ENCODE measurements around the gene ERMARD. TPM values are rescaled to one million over a fixed set of nuclear protein-coding genes. Genes with fewer than 3 reads are reported as not detected.

The ERMARD gene
- total RNA-seq, 1 experiment from 2014 or later, result 17.7 TPM

- CTCF ChIA-PET, result no interaction called here
- ATAC-seq, result no peak
- Mint-ChIP-seq H3K4me3 (no peak overlapping the region), H3K27ac (no peak overlapping the region), H3K4me1 (no peaks in the 10 kb centered on the region), H3K9me3 (peaks cover 4% of the 10 kb centered on the region), H3K36me3 (peaks cover 20% of the 10 kb centered on the region), H3K27me3 (ENCODE audit: low read depth) (no peaks in the 10 kb centered on the region)
- POLR2A ChIA-PET, result no interaction called here
- DNase-seq (ENCODE audit: low spot score), result no peak
- TF ChIP-seq ZNF219 (CRISPR knock-in tag; IDR thresholded peaks at IDR 0.05; ENCODE audit: borderline replicate concordance) (no peak), GTF2I (CRISPR knock-in tag; conservative IDR thresholded peaks at IDR 0.05) (no peak), PREB (CRISPR knock-in tag; IDR thresholded peaks at IDR 0.05; ENCODE audit: borderline replicate concordance) (no peak), ZNF416 (CRISPR knock-in tag; IDR thresholded peaks at IDR 0.05) (no peak), GABPB1 (CRISPR knock-in tag; IDR thresholded peaks at IDR 0.05) (no peak), ZBTB43 (CRISPR knock-in tag; IDR thresholded peaks at IDR 0.05) (no peak), ZNF138 (CRISPR knock-in tag; conservative IDR thresholded peaks at IDR 0.05) (no peak), ATF2 (CRISPR knock-in tag; IDR thresholded peaks at IDR 0.05; ENCODE audit: borderline replicate concordance, low read depth) (no peak), ATF3 (CRISPR knock-in tag; conservative IDR thresholded peaks at IDR 0.05) (no peak), CDX4 (CRISPR knock-in tag; IDR thresholded peaks at IDR 0.05; ENCODE audit: borderline replicate concordance) (no peak)
Measured at GRCh38 chr6:169778646-169779045, 27.2 kb downstream of the ERMARD start.

GRCh38 chr6:169779092-169779815, 27.8 kb downstream of the ERMARD start:
- ChIA-PET POLR2A (no interaction called here), CTCF (no interaction called here)
- peaks cover 21% of the 10 kb centered on the region for H3K36me3 Mint-ChIP-seq
- H3K27ac Mint-ChIP-seq, result no peak overlapping the region
- peaks cover 4% of the 10 kb centered on the region for H3K9me3 Mint-ChIP-seq
- no peak for DNase-seq (ENCODE audit: low spot score)
- H3K27me3 Mint-ChIP-seq (ENCODE audit: low read depth), result no peaks in the 10 kb centered on the region
- no peak for ATAC-seq
- no peak overlapping the region for H3K4me3 Mint-ChIP-seq
- no peak for TF ChIP-seq OVOL2 (CRISPR knock-in tag; IDR thresholded peaks at IDR 0.05; ENCODE audit: borderline replicate concordance)
- TF ChIP-seq MYBL2 (CRISPR knock-in tag; IDR thresholded peaks at IDR 0.05), result no peak
- TF ChIP-seq FOXP1 (CRISPR knock-in tag; IDR thresholded peaks at IDR 0.05; ENCODE audit: borderline replicate concordance), result no peak
- no peaks in the 10 kb centered on the region for H3K4me1 Mint-ChIP-seq

- Mint-ChIP-seq H3K27me3 (ENCODE audit: low read depth) (no peaks in the 10 kb centered on the region), H3K27ac (no peak overlapping the region), H3K9me3 (peaks cover 4% of the 10 kb centered on the region), H3K36me3 (peaks cover 21% of the 10 kb centered on the region), H3K4me1 (no peaks in the 10 kb centered on the region), H3K4me3 (no peak overlapping the region)
- DNase-seq (ENCODE audit: low spot score) (no peak), ATAC-seq (no peak)
- ChIA-PET CTCF (interaction anchor here (0.7 kb wide), 1 partner anchor 52 kb away, joined by 3 read pairs; no protein-coding TSS in a partner anchor), POLR2A (no interaction called here)
- TF ChIP-seq JUN (CRISPR knock-in tag; IDR thresholded peaks at IDR 0.05) (no peak), FOXK1 (CRISPR knock-in tag; IDR thresholded peaks at IDR 0.05) (no peak), USF1 (CRISPR knock-in tag; IDR thresholded peaks at IDR 0.05) (no peak), ZNF416 (CRISPR knock-in tag; IDR thresholded peaks at IDR 0.05) (no peak), ZNF425 (CRISPR knock-in tag; conservative IDR thresholded peaks at IDR 0.05) (no peak), SMAD4 (CRISPR knock-in tag; IDR thresholded peaks at IDR 0.05) (no peak), ZNF281 (CRISPR knock-in tag; IDR thresholded peaks at IDR 0.05) (no peak), MXD4 (CRISPR knock-in tag; IDR thresholded peaks at IDR 0.05; ENCODE audit: borderline replicate concordance) (no peak), NR3C1 (CRISPR knock-in tag; conservative IDR thresholded peaks at IDR 0.05; ENCODE audit: low read depth) (no peak)
Measured at GRCh38 chr6:169779896-169780295, 28.5 kb downstream of the ERMARD start.

Data from WTC11 (cell line).